Neuronal stem cell (in vitro differentiated cells): ENCODE results near the gene USP12.

Source experiments
- DNase-seq: peaks from one replicate; pipeline ENCODE4 v3.0.0-alpha.2; 2013; ENCODE audit warnings: low spot score
- H2AFZ ChIP-seq: one replicate; pipeline ENCODE4 v1.6.1; 2013; ENCODE audit warnings: mild to moderate bottlenecking, low read length, inconsistent platforms
- H2AK5ac ChIP-seq: 2 replicates; pipeline ENCODE4 v1.6.1; 2013; ENCODE audit warnings: low read depth, mild to moderate bottlenecking, inconsistent platforms, low read length, moderate library complexity, mixed read lengths
- H2BK120ac ChIP-seq: 2 replicates; pipeline ENCODE4 v1.6.1; 2013; ENCODE audit warnings: low read depth, mild to moderate bottlenecking, inconsistent platforms, low read length, moderate library complexity, mixed read lengths
- H2BK12ac ChIP-seq: one replicate; pipeline ENCODE4 v1.6.1; 2013; ENCODE audit warnings: low read length, inconsistent platforms
- H2BK15ac ChIP-seq: 2 replicates; pipeline ENCODE4 v1.6.1; 2013; ENCODE audit warnings: mild to moderate bottlenecking, low read length, inconsistent platforms, mixed read lengths
- H2BK5ac ChIP-seq: one replicate; pipeline ENCODE4 v1.6.1; 2013; ENCODE audit warnings: inconsistent platforms, mild to moderate bottlenecking, low read length, moderate library complexity
- H3K14ac ChIP-seq: one replicate; pipeline ENCODE4 v1.6.1; 2013; ENCODE audit warnings: low read length, inconsistent platforms
- H3K18ac ChIP-seq: 2 replicates; pipeline ENCODE4 v1.6.1; 2013; ENCODE audit warnings: low read length, inconsistent platforms
- H3K23ac ChIP-seq: 2 replicates; pipeline ENCODE4 v1.6.1; 2013; ENCODE audit warnings: low read depth, mild to moderate bottlenecking, mixed read lengths, low read length, inconsistent platforms; ENCODE audit not compliant: poor library complexity
- H3K27ac ChIP-seq: replicated peaks from 3 replicates; pipeline ENCODE4 v1.5.1; 2013; ENCODE audit warnings: low read length, inconsistent platforms
- H3K27me3 ChIP-seq, 3 experiments: 2 replicates each; pipeline ENCODE4 v1.6.1; 2013; ENCODE audit warnings: low read length in 3 of 3, mild to moderate bottlenecking in 2 of 3, inconsistent platforms in 1 of 3, low read depth in 1 of 3, mixed read lengths in 1 of 3, moderate library complexity in 1 of 3; ENCODE audit not compliant: control insufficient read depth in 3 of 3, insufficient read depth in 3 of 3
- H3K36me3 ChIP-seq, 2 donors: replicated peaks in 1 of 2; 2 replicates each; pipeline ENCODE4 v1.6.1; 2013; ENCODE audit warnings: low read length in 2 of 2; ENCODE audit not compliant: control insufficient read depth in 2 of 2, insufficient read depth in 2 of 2
- H3K4ac ChIP-seq: 2 replicates; pipeline ENCODE4 v1.6.1; 2013; ENCODE audit warnings: inconsistent platforms, mild to moderate bottlenecking, low read length, moderate library complexity
- H3K4me1 ChIP-seq, 2 donors: 1 replicate in 1 of 2; 2 replicates in 1 of 2; pipeline ENCODE4 v1.6.1; 2013; ENCODE audit warnings: low read length in 2 of 2, low read depth in 1 of 2; ENCODE audit not compliant: control insufficient read depth in 2 of 2, insufficient read depth in 1 of 2
- H3K4me2 ChIP-seq: one replicate; pipeline ENCODE4 v1.6.1; 2013; ENCODE audit warnings: mild to moderate bottlenecking, low read length, inconsistent platforms; ENCODE audit not compliant: insufficient read depth, poor library complexity, severe bottlenecking
- H3K4me3 ChIP-seq, 2 donors: 2 replicates each; pipeline ENCODE4 v1.5.1; 2013; ENCODE audit warnings: low read length in 2 of 2, mild to moderate bottlenecking in 2 of 2, inconsistent platforms in 1 of 2, moderate library complexity in 1 of 2
- H3K79me1 ChIP-seq: one replicate; pipeline ENCODE4 v1.6.1; 2013; ENCODE audit warnings: low read depth, mild to moderate bottlenecking, inconsistent platforms, low read length, moderate library complexity
- H3K9ac ChIP-seq: one replicate; pipeline ENCODE4 v1.6.1; 2013; ENCODE audit warnings: mild to moderate bottlenecking, low read depth, low read length, inconsistent platforms; ENCODE audit not compliant: poor library complexity
- H3K9me3 ChIP-seq, 2 donors: replicated peaks in 1 of 2; 2 replicates each; pipeline versions ENCODE3 to v1.6.1; 2013; ENCODE audit warnings: low read length in 2 of 2, mild to moderate bottlenecking in 2 of 2, inconsistent platforms in 1 of 2, low read depth in 1 of 2, mixed read lengths in 1 of 2, moderate library complexity in 1 of 2; ENCODE audit not compliant: control insufficient read depth in 2 of 2, insufficient read depth in 1 of 2
- H4K8ac ChIP-seq: one replicate; pipeline ENCODE4 v1.6.1; 2013; ENCODE audit warnings: low read depth, mild to moderate bottlenecking, inconsistent platforms, low read length, moderate library complexity
- H4K91ac ChIP-seq: one replicate; pipeline ENCODE4 v1.6.1; 2013; ENCODE audit warnings: low read length, low read depth, mild to moderate bottlenecking, inconsistent platforms; ENCODE audit not compliant: poor library complexity
- WGBS, 2 donors: extraction: QIAGEN DNeasy Blood & Tissue Kit; methylation state at CpG; one replicate each; pipeline ENCODE4 v1.1.7; 2013; ENCODE audit warnings: missing lambda C conversion rate in 2 of 2, mixed read lengths in 1 of 2; ENCODE audit not compliant: insufficient read length in 2 of 2, insufficient replicate concordance in 1 of 2; ENCODE audit errors: extremely low coverage in 2 of 2; 5-methylcytosine and 5-hydroxymethylcytosine counted together

USP12 gene

DNA sequence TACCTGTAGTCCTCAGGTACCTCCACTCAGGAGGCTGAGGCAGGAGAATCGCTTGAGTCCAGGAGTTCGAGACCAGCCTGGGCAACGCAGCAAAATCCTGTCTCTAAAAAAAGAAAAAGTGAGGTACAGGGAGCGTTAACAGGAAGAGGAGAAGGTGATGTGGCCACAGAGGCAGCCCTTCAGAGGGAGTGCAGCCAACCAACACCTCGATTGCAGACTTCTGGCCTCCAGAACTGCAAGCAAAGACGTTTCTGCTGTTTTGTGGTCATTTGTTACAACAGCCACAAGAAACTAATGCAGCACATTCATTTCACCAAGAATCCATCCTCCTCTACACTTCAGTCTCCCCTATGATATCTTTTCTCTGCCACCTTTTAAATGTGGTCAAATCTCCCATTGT is 145.2 kb downstream of the USP12 start:
- Histone ChIP-seq H3K14ac (no peak overlapping the region), H2BK5ac (no peak overlapping the region), H2BK15ac (no peak overlapping the region), H3K23ac (no peak overlapping the region), H3K18ac (no peak overlapping the region), H3K27me3 (peaks cover 0 to 14% (median 0%) of the 10 kb centered on the region in 3 experiments), H4K91ac (no peak overlapping the region), H4K8ac (no peak overlapping the region), H3K36me3 (no peaks in the 10 kb centered on the region), H3K79me1 (no peaks in the 10 kb centered on the region), H3K9me3 (no peaks in the 10 kb centered on the region), H3K4me2 (no peak overlapping the region), H3K9ac (no peak overlapping the region), H3K27ac (no peak overlapping the region), H2BK12ac (no peak overlapping the region), H2AFZ (no peak overlapping the region), H3K4ac (no peak overlapping the region), H3K4me1 (peaks cover 1 to 6% of the 10 kb centered on the region in 2 donors), H3K4me3 (no peak overlapping the region), H2AK5ac (no peak overlapping the region), H2BK120ac (no peak overlapping the region)
- DNase-seq, result no peak
- no CpG with 5 or more reads among the region's 6 CpGs for WGBS, 2 donors

- Histone ChIP-seq H3K27me3 (peaks cover 0 to 14% (median 0%) of the 10 kb centered on the region in 3 experiments), H2BK12ac (no peak overlapping the region), H3K4ac (no peak overlapping the region), H3K9ac (no peak overlapping the region), H3K23ac (no peak overlapping the region), H3K4me3 (peak overlapping the region in 1 of 2 donors; percentile 30), H3K9me3 (no peaks in the 10 kb centered on the region), H2AFZ (no peak overlapping the region), H3K14ac (no peak overlapping the region), H2BK5ac (no peak overlapping the region), H4K8ac (no peak overlapping the region), H3K79me1 (no peaks in the 10 kb centered on the region), H3K4me1 (peaks cover 1 to 6% of the 10 kb centered on the region in 2 donors), H4K91ac (no peak overlapping the region), H3K27ac (no peak overlapping the region), H3K36me3 (no peaks in the 10 kb centered on the region), H2AK5ac (no peak overlapping the region), H3K18ac (no peak overlapping the region), H3K4me2 (no peak overlapping the region), H2BK120ac (no peak overlapping the region), H2BK15ac (no peak overlapping the region)
- DNase-seq, result no peak
- no CpG with 5 or more reads among the region's 13 CpGs for WGBS, 2 donors
These were observed 146.7 kb downstream of the USP12 start for GRCh38 chr13:27024776-27025492.

DNA sequence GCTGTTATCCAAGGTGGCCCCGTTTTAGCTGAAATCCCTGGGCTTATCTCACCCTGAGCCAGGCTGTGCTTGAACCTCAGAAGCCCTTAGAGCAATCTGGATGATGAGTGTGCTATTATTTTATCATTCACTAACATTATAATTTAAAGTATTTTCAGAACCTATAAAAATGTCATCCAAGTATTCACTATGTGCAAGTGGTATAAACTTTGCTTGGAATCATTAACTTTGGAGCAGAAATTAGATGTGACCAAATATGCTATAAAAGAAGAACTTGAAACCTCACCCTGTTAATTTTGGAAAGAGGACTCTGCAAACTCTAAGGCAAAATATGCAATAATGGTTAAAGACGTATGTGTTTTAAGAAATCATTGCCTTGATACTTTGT is 147.5 kb downstream of the USP12 start:
- Histone ChIP-seq H3K14ac (no peak overlapping the region), H2AK5ac (no peak overlapping the region), H3K27me3 (peaks cover 0 to 14% (median 0%) of the 10 kb centered on the region in 3 experiments), H2BK15ac (no peak overlapping the region), H2BK12ac (no peak overlapping the region), H3K27ac (no peak overlapping the region), H3K4ac (no peak overlapping the region), H4K91ac (no peak overlapping the region), H2AFZ (no peak overlapping the region), H2BK120ac (no peak overlapping the region), H4K8ac (no peak overlapping the region), H3K9me3 (no peaks in the 10 kb centered on the region), H3K4me3 (no peak overlapping the region), H3K4me2 (no peak overlapping the region), H3K4me1 (peaks cover 1 to 6% of the 10 kb centered on the region in 2 donors), H3K18ac (no peak overlapping the region), H3K79me1 (no peaks in the 10 kb centered on the region), H3K36me3 (no peaks in the 10 kb centered on the region), H2BK5ac (no peak overlapping the region), H3K9ac (no peak overlapping the region), H3K23ac (no peak overlapping the region)
- no CpG with 5 or more reads among the region's 2 CpGs for WGBS, 2 donors
- DNase-seq, result no peak

GRCh38 chr13:27023385-27024073 is 148.1 kb downstream of the USP12 start:
- H4K91ac ChIP-seq, result no peak overlapping the region
- peaks cover 1 to 6% of the 10 kb centered on the region in 2 donors for H3K4me1 ChIP-seq
- no peak overlapping the region for H3K4me3 ChIP-seq
- H3K27ac ChIP-seq, result no peak overlapping the region
- no peak for DNase-seq
- no peaks in the 10 kb centered on the region for H3K9me3 ChIP-seq
- H3K9ac ChIP-seq, result no peak overlapping the region
- H3K23ac ChIP-seq, result no peak overlapping the region
- no peak overlapping the region for H2BK120ac ChIP-seq
- no peaks in the 10 kb centered on the region for H3K36me3 ChIP-seq
- no peak overlapping the region for H2BK15ac ChIP-seq
- no peak overlapping the region for H3K4ac ChIP-seq
- no peaks in the 10 kb centered on the region for H3K79me1 ChIP-seq
- no peak overlapping the region for H3K14ac ChIP-seq
- no CpG with 5 or more reads among the region's 8 CpGs for WGBS, 2 donors
- H3K4me2 ChIP-seq, result no peak overlapping the region
- peaks cover 0 to 11% (median 0%) of the 10 kb centered on the region in 3 experiments for H3K27me3 ChIP-seq
- H2AFZ ChIP-seq, result no peak overlapping the region
- H4K8ac ChIP-seq, result no peak overlapping the region
- H2BK12ac ChIP-seq, result no peak overlapping the region
- H3K18ac ChIP-seq, result no peak overlapping the region
- H2BK5ac ChIP-seq, result no peak overlapping the region
- H2AK5ac ChIP-seq, result no peak overlapping the region
